ENCODE data around the gene CAMTA1.

Gene CAMTA1

DNA sequence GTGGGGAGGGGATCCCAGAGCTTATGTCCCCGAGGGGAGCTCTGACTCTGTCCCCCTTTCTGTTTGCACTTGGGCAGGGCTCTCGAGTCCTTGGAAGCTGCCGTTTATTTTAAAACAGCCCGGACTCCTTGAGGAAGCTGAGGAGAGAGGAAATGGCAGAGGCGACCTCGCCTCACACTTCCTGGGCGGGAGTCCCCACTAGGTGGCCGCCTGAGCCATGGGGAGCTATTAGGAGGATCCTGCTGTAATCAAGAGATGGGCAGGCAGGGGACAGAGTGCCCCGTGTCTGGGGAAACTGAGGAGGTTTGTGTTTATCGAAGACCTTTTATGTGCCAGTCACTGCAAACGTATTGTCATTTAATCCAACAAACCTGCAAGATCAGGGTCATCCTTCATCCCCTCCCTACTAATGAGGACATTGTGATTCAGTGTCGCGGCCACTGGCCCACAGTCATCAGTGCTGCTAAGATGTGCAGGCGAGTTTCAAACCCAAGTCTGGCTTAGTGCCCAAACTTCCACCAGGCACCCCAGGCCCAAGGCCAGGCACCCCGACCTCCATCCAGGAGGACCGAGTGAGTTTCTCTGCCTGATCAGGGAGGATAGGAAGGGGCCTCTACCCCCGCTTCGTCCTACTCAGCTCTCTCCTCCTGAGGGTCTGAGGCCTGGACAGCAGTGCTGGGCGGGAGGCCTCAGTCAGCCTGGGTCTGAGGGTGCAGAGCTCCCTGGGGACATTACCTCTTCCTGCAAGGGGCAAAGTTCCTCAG, 669.0 kb downstream of the CAMTA1 start:
- DNase-seq = no peak

DNA sequence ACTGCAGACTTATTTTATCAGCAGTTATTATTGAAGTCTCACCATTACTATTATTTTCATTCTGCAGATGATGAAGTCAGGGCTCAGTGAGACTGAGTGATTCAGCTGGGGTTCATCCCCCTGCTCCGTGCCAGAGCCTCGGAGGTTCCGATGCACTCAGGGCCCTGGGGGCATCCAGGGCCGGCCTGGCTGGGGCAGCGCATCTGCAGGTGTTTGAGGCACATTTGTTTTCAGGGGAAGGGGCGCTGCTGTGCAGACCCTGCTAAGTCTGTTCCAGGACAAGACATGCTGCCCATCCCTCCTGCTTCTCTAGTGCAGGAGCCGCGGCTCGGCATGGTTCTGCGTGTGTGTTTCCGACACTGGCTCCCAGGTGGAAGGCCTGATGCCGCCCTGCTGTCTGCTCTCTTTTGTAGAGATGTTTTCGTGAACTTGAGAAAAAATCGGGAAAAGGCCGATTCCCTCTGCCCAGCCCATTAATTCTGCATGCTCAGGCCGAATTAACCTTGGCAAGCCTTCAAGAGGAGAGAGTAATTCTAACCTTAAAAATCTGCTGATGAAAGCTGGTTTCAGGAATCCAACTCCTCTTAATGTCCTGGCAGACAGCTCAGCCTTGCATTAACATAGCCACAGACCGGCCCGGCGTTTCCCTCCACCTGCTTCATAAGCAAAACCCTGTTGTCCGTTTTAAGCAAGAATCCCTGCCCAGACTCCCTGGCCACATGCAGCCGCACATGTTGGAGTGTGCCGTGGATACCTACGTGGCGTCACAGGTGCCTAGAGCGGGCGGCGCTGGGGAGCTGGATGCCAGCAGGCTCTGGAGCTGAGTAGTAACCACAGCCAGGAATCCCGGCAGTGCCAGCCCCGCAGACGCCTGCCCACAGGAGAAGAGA, 669.9 kb downstream of the CAMTA1 start:
- DNase-seq = no peak

DNA sequence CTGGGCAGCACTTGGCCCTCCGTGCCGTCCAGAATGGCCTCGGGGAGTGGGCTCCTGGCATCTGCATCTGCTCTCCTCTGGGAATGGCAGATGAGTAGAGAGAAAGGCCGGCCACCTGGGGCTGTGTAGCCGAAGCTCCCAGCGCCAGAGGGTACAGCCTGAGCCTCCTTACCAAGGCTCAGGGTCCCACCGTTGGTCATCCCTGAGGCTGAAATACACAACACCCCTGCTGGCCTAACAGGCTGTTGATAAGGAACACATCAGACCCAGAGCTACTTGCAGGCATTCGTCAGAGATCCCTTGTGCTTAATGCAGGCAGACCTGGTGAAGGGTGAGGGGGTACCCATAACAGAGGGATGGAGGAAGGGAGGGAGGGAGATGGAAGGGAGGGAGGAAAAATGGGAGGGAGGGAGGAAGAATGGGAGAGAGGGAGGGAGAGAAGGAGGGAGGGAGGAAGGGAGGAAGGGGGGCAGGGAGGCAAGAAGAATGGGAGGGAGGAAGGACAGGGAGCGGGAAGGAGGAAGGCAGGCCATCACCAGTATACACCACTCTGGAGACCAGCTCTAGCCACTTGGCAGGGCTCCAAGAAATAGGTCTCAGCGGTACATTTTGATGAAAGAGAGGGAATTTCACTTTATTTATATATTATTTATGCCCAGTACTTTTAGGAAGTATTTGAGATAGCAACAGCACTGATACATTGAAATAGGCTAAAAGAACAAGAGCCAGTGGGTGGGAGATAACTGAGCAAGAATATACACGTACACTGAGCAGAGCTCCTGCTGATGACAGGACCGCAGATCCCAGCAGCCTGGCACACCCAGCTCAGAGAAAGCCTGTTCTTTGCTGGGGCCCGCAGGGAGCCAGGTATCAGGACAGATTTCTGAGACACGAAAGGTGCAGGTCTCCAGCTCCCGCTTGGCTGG, 670.8 kb downstream of the CAMTA1 start:
- no peak for DNase-seq

DNA sequence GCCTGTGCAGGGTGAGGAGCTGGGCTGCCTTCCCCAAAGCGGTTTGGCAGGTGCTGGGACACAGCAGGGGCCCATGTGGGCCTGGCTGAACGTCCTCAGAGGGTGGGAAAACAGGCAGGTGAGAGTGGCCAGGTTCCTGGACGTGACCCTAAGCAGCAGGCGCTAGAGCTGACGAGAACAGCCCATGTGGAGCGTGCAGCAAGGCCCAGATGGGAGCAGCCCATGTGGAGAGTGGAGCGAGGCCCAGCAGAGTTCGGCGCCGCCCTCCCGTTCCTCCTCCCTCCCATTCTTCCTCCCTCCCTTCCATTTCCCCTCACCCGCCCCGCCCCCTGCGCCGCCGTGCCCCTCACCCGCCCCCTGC, 671.4 kb downstream of the CAMTA1 start:
- no peak for DNase-seq

DNA sequence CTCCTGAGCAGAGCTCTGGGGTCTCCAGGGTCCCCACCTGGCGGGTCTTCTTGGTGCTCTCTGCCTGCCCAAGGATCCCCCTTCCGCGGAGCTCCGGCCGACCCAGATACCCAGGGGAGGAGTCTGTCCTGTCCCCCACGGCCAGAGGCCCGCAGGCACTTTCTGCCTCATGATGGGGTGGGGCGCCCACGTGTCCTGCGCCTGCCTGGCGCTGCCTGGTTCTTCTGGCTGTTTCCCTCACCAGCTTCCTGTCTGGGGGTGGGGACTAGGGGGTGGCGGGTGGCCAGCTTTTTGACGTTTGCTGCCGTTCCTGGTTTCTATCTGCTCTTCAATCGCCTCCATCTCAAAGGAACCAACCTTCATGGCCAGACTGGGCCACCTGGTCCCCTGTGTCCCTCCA, 672.6 kb downstream of the CAMTA1 start:
- DNase-seq = no peak

DNA sequence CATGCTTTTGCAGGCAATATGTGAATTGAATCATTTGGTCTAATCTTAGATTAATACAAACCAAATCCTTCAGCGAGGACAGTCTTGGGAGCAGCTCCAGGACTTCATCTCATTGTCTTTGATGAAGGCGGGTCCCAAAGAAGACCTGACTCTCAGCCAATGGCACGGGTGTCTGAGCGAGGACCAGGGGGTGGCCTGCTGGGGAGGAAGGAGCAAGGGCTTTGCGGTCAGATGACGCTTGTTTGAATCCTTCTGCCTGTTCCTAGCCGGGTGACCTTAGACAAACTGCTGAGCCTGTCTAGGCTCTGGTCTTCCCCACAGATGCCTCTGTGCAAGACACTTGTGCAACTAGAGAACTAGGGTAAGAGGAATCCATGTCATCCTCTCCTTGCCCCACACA, 673.7 kb downstream of the CAMTA1 start:
- no peak for DNase-seq

DNA sequence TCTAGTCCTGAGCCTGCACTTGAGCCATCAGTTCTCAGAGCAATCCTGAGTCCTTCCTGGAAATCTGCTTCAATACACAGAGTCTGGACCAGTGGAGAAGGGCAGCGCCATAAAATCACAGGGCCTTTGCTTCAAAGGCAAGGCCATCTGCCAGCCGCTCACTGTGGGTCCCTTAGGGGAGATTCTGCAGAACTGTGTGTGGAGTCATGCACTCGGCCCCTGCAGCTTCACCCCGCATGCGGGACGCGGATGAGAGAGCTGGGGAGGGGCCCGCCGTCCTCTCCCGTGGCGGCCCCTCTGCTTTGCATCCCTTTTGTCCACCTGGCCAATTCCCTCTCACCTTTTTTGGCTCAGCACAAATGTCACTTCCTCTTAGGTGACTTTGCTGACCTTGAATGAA, 674.7 kb downstream of the CAMTA1 start:
- DNase-seq = no peak

DNA sequence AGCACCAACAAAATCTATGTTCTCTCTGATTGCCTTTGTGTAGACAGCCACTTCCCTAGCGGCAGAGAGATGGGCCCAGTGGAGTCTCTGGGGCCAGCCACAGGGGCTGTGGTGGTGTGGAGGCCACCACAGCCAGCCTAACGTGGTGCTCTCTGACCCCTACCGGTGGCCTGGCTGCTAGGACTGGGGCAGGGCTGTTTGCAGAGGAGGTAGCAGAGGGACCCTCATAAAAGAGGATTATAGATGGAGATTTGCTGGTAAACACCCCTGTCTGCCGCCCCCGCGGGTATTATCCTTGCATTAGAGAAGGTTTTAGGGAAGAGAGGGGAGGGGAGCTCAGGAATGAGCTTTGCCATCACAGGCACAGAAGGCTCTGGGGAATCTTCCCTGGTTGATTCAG, 675.6 kb downstream of the CAMTA1 start:
- DNase-seq = no peak

DNA sequence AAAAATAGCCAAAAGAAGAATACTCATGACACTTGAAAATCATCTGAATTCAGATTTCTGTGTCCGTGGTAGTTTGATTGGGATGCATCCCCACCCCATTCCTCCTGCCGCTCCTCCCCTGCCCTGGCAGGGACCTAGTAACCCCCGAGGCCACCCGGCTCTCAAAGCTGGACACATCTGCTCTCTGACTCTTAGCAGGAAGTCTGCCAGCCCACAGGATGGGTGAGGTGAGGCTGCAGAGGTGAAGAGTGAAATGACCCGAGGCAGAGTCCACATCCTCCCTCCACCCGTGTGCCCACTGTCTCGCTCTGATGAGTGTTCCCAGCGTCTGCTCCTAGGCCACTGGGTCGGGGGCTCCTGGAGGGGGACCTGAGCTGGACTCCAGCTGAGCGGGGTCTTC, 677.4 kb downstream of the CAMTA1 start:
- no peak for DNase-seq

DNA sequence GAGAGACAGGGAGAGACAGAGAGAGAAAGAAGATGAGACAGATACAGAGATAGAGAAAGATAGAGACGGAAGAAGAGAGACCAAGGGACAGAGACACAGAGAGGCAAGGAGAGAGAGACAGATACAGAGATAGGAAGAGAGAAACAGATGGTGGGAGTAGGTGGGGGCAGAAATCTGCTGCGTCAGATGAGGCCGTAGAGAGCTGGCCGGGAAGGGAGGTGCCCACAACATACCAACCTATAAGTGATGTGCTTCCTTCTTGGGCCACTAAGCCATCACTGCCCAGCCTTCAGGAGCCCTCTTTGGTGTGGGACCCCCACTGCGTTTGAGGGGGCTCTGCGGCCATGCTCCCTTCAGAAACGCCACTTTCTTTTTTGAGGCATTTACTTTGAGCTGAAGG, 678.3 kb downstream of the CAMTA1 start:
- no peak for DNase-seq

DNA sequence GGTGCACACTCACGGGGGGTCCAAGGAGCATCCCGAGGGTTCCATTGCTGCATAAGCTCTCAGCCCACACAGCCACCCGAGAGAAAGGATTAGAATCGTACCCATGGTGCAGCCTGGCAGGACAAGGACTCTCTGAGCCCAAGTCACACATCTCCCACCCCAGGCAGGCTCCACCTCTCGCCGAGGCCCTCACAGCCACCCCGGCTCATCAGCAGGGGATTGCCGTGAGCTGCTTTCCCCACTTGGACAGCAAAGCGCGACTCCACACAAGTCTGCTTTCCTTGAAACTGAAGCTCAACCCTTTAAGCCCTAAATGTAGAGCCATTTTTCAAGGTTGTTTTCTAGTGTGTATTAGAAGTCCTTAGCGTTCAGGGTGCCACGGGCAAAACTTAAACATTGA, 679.5 kb downstream of the CAMTA1 start:
- no peak for DNase-seq

DNA sequence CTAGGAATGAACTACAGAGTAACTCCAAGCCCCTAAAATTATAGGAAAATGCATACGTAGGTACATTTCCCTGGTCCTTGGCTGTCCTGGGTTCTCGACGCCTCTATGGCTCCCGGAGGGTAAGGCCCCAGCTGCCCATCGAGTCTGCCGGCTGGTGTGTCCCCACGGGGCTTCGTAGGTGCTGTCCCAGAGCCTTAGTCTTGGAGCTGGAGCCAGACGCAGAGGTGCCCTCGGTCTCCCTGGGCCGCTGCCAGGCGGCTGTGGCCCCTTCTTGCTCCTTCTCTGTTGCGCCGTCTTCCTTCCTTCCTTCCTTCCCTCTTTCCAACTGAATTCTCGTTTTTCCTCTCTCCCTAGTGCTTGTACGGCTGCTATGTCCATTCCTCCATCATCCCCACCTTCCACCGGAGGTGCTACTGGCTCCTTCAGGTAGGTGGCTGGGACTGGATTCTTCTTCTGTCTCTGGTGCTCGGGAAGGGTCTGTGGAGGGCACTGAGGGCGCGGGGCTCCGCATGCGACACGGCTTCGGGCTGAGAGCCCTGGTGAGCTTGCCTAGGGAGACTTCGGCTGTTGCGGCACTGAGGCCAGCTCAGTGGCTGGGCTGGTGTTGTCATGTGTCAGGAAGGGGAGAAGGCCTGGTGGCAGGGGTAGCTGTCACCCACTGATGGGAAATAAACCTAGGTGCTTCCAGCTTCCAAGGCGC, 682.4 kb downstream of the CAMTA1 start:
- DNase-seq = no peak

DNA sequence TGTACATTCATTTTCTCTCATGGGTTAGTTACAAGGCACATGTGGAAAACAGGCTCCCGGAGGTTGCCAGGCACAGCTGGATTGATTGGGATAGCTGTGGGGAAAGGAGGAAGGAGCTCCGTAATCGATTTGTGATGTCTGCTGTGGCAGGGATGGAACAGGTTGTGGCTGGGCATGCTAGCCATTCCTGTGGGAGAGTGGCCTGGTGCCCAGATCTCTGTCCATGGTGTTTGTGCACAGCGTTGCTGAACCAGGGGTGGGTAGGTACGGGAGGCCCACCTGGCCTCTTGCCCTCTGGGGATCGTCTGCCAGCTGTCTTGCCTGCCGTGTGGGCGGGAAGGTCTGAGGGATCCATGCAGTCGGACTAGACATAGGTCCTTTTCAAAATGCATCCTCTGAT, 683.0 kb downstream of the CAMTA1 start:
- no peak for DNase-seq

DNA sequence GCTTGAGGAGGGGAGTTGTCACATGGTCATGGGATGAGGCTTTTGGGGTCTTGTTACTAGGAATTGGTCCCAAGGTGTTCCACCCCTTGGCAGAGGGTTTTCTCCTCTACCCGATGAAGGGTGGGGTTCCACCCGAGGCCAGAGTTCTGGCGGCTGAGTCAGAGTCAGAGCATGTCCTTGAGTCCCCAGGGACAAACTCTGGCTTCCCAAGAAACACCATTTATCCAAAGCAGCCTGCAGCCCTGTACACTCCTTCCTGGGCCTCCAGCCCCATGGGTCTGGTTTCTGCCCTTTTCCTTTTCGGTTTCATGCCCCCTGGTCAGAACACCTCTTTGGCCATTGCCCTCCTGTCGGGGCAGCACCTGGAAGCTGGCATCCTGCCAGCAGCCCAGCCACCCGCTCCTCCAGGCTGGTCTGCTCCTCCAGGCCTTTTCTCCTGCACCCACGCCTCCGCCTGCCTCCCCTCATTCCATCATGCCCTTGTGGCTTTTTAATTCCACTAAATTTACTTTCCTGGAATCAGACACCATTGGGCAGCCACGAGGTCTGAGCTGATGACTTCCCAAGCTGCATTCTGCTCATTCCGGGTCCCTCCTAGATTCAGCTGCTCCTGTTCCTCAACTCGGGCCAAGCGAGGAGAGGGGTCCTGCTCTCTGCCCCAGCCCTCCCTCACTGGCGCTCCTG, 684.1 kb downstream of the CAMTA1 start:
- no peak for DNase-seq

DNA sequence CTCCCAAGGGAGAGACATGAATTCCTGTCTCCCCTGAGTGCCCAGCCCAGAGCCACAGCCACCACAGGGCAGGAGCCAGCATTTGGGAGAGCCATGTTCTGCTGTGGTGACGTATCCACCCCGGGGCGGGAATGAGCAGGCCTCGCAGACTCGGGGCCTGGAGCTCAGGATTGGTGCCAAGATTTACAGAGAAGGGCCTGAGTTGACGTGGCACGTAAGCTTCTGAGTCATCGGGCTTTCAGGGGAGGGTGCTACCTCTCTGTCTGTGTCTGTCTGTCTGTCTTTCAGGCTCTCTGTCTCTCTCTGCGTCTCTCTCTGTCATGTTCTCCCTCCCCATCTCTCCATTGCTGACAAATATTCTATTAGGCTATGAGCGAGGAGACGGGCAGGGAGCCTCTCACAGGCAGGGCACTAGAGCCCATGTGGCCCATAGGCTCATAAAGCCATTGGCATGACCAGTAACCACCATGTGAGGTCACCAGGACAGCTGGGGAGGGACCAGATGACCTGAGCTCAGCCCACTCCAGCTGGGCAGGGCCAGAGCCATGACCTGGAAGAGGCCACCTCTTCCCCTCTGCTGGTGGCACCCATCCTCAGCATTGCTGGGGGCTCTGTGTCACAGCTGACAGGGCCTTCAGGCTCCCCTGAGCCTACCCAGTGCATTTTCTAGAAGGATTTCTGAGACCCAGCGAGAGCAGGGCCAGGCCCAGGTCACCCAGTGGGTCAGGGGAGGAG, 685.8 kb downstream of the CAMTA1 start:
- no peak for DNase-seq

DNA sequence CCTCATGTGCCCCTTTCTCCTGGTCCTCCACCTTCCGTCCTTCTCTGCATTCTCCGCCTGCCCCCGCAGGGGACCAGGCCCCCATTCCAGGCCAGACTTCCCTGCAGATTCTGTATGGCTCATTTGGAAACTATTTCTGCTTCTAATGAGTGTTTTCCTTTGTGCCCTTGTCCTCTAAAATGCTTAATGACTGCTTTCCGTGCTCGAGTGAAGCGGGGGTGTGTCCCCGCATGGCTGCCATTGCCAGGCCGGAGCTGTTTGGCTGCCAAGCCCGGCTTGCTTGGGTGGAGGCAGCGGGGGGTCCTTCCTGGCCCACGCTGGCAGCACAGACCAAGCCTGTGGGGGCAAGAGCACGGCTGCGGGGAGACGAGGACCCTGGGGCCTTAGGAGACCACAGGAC, 686.6 kb downstream of the CAMTA1 start:
- no peak for DNase-seq

DNA sequence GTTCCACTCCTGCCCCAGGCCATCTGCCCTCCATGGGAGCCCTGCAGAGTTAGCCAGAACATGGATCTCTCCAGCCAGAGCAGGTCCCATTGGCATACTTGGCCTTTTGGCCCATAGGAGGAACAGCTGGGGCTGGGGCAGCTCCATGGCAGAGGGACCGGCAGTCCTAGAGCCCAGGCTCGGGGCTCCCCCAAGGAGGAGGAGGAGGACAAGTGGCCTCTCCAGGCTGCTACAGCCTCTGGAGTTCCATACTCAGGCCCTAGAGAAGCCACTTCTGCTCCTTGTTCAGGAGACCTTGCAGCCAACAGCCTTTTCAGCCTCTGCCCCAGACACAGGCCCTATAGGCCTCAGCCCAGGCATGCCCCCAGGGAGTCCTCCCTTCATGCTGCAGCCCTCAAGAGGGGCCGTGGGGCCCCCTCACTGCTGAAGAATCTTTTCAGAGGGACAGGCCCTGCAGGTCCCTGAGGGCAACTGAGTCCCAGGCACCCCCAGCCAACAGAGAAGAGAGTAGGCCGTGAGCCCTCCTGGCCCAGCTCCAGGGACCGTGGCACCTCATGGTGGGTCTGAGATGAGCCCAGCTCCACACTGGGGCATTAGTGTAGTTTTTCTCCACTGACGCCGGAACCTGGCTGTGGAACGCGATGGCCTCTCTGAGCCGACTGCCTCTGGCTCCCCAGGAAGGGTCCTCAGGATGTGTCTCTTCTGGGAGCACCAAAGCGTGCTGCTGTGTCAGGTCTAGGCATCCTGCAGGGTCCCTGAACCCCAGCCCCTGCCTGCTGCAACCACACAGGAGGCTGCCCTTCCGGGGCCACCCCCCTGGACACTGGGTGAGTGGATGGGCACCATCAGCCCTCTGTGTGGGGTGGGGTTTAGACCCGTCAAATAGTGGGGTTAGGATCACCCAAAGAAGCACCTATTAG, 688.2 kb downstream of the CAMTA1 start:
- DNase-seq = no peak

DNA sequence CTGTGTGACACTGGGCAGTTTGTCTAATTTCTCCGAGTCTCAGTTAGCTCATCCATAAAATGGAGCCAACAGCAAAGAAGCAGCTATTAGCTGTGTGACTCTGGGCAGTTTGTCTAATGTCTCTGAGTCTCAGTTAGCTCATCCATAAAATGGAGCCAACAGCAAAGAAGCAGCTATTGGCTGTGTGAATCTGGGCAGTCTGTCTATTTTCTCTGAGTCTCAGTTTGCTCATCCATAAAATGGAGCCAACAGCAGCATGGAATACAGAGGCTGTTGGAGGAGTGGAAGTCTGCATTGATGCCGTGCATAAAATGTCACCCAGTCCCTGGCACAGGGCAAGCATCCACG, 688.9 kb downstream of the CAMTA1 start:
- no peak for DNase-seq

DNA sequence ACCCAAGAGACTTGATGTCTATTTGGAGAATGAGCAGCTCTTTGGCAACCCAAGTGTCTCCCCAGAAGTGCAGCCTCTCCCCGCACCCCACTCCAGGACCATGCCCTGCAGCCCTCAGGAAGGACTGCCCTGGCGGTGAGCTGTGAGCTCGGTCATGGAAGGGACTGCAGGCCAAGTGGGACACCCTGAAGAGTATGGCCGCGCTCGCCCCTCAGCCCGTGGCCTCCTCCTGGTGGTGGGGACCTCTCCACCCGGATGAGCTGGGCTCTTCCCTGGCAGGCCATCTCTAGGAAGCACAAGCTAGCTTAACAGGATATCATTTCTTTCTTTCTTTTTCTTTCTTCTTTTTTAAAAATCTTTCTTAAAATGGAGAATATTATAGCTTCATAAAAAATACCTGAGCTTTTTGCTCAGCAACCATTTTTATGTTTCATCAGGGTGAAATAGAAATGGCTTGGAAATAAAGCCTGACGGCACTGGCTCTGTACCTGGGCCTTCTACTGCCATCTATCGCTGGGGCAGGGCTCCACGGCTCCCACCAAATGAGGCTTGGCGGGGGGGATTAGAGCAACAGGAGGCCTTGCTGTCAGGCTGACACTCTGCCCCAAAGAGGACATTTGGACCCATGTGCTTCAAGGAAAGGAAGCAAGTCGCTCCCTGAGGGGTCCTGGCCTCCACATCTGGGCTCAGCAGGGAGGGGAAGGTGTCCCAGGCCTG, 689.7 kb downstream of the CAMTA1 start:
- DNase-seq = no peak

DNA sequence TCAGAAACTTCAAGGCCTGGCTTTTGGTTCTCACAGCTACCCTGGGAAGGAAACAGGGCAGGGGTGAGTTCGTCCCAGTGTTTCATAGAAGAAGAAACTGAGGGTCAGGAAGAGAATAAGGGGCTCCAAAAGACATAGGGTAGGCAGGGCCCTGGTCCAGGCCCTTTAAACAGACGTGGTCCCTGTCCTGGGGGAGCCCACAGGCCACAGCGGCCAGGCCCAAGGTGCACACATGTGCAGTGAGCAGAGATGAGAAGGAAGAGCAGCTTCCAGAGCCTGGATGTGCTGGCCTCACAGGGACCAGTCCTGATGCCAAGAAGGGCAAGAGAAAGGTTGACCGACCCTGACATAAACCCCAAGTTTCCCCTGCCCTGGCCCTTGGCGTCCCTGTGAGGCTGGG, 690.4 kb downstream of the CAMTA1 start:
- DNase-seq = no peak
